NCI-H1092 (cell line): ENCODE results near the gene TBC1D9.
"Not testable (repeated sequence)": the region's sequence is repeated elsewhere in the genome, so short reads cannot be mapped to it uniquely, and the experiment has no call there.

Experiments used
- DNase-seq: peaks from one replicate; lab custom pipeline; 2025; lab: John Stamatoyannopoulos, UW

TBC1D9 gene

DNA sequence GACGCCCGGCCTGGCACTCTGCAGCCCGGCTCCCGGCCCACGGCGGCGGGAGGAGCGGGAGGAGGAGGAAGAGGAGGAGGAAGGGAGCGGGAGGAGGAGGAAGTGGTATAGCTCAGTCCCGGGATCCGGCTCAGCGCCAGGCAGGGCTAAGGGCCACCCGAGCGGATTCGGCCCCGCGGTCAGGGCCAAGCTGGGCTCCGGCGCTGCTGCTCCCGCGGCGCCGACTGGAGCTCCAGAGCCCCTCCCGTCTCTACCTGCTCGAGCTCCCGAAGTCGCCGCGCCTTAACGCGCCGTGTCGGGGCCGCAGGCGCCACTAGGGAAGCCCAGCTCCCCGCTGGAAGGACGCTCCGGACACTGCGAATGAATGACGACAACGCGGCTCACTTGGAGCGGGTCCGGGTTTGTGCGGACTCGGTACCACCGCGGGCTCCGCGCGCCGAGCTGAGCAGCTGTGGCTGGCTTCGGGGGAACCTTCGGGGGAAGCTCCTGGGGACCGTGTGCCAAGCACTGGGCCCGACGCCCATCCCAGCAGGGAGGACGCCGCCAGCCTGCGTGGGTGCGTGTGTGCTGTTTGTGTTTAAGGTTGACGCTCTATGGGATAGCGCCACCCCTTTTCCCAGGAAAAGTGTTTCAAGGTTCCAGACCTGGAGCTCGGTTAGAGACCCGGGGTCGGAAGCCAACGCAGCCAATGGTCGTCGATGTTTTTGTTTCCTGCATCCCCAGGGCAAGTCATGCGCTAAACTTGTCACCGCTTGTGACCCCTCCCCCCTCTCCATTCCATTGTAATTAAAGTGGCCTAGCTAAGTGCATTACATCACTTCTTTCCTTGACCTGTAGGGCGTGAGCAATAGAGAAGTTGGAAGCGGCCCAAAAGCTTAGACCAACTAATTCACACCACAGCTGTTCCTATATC, at the start of gene TBC1D9:
TSS of gene TBC1D9 (minus strand) at position 67 of the 913 bp plus-strand sequence. CDS start 340 bp downstream, outside the sequence.
- peak; percentile 67 for DNase-seq

- DNase-seq, result no peak
Measured at GRCh38 chr4:140805293-140805692, 49.1 kb upstream of the TBC1D9 start.

- DNase-seq, result no peak
Measured at GRCh38 chr4:140802591-140802990, 46.4 kb upstream of the TBC1D9 start.

DNA sequence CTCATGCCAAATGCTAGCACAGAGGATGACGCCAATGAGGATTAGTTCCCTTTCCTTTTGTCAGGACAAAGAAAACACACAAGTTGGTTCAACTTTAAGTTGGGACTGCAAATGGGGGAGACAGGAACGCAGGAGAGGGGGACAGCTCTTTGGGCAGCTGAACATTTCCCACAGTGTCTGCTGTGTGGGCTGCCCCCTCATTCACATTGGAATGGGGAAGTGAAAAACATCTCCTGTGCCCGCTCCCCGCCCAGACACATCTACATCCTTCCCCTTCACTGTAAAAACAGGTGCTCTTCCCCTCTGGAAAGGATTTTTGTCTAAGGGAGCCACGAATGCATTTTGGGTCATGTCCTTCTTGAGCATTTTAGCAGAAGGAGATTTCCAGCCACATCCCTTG, 44.5 kb upstream of the TBC1D9 start:
- DNase-seq, result no peak

DNA sequence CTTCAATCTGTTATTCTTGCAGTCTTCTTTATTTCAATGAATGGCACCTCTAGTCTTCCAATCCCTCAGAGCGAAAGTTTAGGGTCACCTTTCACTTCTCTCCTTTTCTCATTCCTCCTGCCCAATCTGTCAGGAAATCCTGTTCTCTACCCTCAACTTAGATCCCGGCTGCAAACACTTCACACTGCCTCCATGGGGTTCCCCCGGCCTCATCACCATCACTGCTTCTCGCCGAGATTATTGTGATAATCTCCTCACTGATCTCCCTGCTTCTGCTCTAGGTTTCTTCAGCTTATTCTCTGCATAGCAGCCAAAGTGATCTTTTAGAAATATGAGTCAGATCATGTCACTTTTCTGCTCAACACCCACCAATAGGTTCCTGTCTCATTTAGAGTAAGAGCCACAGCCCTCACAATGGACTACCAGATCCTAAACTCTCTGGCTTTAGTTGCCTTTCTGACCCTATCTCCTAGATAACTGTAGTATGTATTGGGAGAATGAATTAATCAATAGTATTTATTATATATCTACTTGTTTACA, 43.6 kb upstream of the TBC1D9 start:
- DNase-seq, result no peak

DNA sequence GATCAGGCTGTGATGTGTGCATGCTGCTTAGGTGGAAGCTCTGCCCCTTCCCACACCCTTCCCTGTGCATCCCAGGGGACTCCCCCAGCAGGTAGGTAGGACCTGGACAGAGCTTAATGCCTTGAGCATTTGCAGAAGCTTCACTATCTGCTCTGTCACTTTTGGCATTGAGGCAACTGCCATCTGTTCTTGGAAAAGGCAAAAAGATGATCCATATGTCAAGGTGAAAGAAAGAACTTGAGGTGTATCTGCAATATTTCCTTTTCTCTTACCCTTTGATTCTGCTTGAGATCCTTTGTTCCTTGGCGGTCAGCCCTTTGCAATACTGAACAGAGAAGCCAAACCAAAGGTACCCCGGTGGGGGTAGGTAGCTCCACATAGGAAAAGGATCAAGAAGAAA, 37.1 kb upstream of the TBC1D9 start:
- no peak for DNase-seq

GRCh38 chr4:140790765-140791164, 34.6 kb upstream of the TBC1D9 start:
- DNase-seq, result no peak

- DNase-seq, result no peak
Measured at GRCh38 chr4:140790171-140790570, 34.0 kb upstream of the TBC1D9 start.

DNA sequence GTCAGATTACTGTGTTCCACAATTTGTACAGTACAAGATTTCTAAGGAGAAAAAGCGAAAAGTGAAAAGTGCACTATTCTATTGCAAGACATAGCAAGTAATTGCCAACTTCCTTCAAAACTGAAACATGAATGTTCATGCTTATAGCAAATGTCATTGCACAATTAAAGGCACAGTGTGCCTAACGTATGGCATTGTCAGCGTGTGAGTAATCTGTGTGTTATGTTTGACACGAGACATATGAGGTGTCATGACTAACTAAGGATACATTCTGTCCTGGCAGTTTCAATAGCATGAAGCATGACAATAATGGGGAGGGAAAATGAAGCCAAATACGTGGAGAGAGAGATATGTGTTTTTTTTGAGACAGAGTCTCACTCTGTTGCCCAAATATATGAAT, 33.6 kb upstream of the TBC1D9 start:
- DNase-seq, result no peak

DNA sequence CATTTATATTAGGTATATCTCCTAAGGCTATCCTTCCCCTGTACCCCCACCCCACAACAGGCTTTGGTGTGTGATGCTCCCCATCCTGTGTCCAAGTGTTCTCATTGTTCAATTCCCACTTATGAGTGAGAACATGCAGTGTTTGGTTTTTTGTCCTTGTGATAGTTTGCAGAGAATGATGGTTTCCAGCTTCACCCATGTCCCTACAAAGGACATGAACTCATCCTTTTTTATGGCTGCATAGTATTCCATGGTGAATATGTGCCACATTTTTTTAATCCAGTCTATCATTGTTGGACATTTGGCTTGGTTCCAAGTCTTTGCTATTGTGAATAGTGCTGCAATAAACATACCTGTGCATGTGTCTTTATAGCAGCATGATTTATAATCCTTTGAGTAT, 26.6 kb upstream of the TBC1D9 start:
- DNase-seq, result not testable (repeated sequence)

- no peak for DNase-seq
Measured at GRCh38 chr4:140781596-140781995, 25.4 kb upstream of the TBC1D9 start.

DNA sequence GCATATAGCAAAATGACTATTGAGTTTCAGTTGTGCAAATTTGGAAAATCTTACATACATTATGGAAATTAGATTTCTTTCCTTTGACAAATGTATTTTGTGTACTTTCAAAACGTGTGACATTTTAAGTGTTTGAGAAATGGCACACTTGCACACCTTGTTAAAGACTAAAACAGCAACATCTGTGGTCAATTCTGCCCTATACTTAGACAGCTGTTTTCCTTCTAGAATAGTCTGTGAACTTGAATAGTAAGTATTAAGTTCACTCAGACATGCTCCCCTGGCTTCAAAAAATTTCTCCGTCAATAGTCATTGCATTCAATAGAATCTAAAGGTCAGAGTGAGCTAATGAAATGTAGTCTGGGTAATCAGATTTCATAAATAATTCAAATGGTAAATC, 21.7 kb upstream of the TBC1D9 start:
- no peak for DNase-seq

- DNase-seq, result no peak
Measured at GRCh38 chr4:140777386-140777785, 21.2 kb upstream of the TBC1D9 start.

- DNase-seq, result no peak
Measured at GRCh38 chr4:140776556-140776955, 20.4 kb upstream of the TBC1D9 start.

GRCh38 chr4:140774956-140775355, 18.8 kb upstream of the TBC1D9 start:
- DNase-seq, result no peak

DNA sequence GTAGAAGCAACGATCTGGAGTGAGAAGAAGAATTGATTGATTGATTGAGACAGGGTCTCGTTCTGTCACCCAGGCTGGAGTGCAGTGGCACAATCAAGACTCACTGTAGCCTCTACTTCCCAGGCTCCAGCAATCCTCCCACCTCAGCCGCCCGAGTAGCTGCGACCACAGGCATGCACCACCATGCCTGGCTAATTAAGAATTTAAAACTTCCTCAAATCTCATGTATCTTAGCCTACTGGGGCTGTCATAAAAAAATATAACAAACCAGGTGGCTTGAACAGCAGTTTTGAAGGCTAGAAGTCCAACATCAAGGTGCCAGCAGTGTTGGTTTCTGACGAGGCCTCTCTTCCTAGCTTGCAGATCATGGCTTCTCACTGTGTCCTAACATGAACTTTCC, 18.3 kb upstream of the TBC1D9 start:
- no peak for DNase-seq

- DNase-seq, result no peak
Measured at GRCh38 chr4:140769209-140769608, 13.0 kb upstream of the TBC1D9 start.

- no peak for DNase-seq
Measured at GRCh38 chr4:140764785-140765392, 8.7 kb upstream of the TBC1D9 start.

DNA sequence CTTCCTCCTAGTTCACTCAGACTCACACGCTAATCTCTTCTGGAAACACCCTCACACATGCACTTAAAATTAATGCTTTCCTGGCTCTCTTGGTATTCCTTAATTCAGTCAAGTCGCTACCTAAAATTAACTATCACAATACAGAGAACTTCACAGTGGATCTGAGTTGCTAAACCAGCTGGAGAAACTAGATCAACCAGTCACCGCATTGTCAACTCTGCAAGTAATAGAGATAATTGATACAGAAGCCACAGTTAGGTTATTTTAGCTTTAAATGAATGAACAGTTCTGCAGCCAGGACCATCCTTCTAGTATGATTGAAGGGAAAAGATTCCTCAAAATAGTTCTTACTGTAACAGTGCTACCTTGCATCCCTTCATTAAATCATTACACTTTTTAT, 6.0 kb upstream of the TBC1D9 start:
- DNase-seq, result no peak

DNA sequence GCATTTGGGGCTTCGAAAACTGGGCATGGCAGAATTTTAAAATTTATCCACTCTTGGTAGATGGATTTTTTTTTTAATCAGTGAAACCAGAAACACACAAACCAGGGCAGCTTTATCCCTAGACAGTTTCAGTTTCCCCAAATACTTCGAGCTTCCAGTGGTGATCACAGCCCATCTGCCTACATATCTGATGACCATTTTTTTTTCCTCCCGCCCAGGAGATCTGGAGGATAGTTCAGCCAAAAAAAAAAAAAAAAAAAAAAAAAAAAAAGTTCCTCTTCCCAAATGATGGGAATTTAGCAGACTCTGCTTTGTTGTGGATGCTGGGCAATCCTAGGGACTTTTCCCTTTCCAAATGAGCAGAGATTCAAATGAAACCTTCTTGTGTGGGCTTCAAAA, 1.0 kb upstream of the TBC1D9 start:
- DNase-seq, result no peak

- peak; percentile 46 for DNase-seq
Measured at GRCh38 chr4:140755774-140756318, 339 bp downstream of the TBC1D9 start.

DNA sequence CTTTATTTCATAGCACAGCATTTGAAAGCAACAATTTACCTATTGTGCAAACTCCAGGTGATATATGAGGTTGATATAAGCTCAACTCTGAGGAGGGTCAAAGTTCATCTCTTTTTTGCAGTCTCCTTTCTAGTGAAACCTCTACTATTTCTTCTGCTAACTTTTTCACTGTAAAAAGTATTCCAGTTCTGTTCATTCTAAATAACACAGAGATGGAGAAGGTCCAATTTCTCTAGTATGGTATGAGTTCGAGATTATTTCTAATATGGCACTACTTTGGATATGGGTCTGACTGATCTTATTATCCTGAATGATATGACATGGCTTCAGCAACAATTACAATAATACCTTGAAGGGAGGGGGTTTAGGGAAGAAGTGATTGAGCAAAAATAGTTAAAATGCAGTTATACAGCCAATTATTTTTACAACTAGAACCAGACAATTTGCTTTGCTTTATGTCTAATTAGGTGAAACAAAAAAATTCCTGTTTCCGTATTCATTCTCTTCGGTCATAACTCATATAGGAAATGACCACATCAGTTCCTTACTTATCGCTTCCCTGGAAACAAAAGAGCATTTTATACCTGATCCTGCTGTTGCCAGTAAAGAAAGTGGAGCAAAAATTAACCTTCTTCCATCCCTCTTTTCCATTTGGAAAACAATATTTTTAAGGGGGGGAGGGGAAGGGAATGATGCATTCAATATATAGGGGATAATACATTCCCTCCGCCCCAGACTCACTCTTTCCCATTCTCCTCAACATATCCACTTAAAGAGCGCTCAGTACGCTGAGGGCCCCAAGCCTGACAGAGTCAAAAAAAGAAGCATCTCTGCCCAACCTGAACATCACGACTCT, 1.0 kb downstream of the TBC1D9 start:
- no peak for DNase-seq
